ENCODE results near the gene SCRN1. TPM values are rescaled to one million over a fixed set of nuclear protein-coding genes. Genes with fewer than 3 reads are reported as not detected.

SCRN1 gene
- total RNA-seq, 1 experiment from 2014 or later, result 96.2 TPM

DNA sequence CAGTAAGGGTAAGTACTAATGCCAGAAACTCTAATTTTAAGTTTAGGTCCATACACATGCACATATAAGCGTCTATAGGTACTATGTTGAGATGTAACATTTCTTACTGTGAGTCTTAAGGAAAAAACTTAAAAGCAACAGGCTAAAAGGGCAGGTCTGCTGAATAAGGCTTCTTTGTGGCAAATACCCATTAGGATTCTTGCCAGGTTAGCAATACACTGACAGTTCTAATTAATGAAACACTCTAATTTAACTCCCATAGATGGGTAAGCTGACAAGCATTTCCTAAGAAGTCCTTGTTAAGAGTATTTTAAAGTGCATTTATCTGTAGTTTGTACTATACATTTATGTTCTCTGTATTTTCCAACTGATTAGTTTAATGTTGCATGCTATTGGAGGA lies 14.0 kb downstream of the SCRN1 start:
- Mint-ChIP-seq H3K9me3 (no peaks in the 10 kb centered on the region), H3K27me3 (ENCODE audit: low read depth) (no peaks in the 10 kb centered on the region), H3K4me3 (no peak overlapping the region), H3K4me1 (peaks cover 16% of the 10 kb centered on the region), H3K36me3 (no peaks in the 10 kb centered on the region), H3K27ac (no peak overlapping the region)
- ATAC-seq, result no peak
- no peak for DNase-seq (ENCODE audit: low spot score)
- TF ChIP-seq, protein P1, sequence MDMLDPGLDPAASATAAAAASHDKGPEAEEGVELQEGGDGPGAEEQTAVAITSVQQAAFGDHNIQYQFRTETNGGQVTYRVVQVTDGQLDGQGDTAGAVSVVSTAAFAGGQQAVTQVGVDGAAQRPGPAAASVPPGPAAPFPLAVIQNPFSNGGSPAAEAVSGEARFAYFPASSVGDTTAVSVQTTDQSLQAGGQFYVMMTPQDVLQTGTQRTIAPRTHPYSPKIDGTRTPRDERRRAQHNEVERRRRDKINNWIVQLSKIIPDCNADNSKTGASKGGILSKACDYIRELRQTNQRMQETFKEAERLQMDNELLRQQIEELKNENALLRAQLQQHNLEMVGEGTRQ (CRISPR knock-in tag; IDR thresholded peaks at IDR 0.05), result no peak
- TF ChIP-seq, protein P2, sequence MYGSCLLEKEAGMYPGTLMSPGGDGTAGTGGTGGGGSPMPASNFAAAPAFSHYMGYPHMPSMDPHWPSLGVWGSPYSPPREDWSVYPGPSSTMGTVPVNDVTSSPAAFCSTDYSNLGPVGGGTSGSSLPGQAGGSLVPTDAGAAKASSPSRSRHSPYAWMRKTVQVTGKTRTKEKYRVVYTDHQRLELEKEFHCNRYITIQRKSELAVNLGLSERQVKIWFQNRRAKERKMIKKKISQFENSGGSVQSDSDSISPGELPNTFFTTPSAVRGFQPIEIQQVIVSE (CRISPR knock-in tag; IDR thresholded peaks at IDR 0.05; ENCODE audit: borderline replicate concordance), result no peak
- TF ChIP-seq KAT7 (CRISPR knock-in tag; IDR thresholded peaks at IDR 0.05; ENCODE audit: borderline replicate concordance) (no peak), IRF2 (CRISPR knock-in tag; IDR thresholded peaks at IDR 0.05; ENCODE audit: borderline replicate concordance, low read depth) (no peak), RORB (CRISPR knock-in tag; IDR thresholded peaks at IDR 0.05) (no peak), JAZF1 (CRISPR knock-in tag; IDR thresholded peaks at IDR 0.05) (no peak), CREB1 (CRISPR knock-in tag; IDR thresholded peaks at IDR 0.05) (no peak), JUN (CRISPR knock-in tag; IDR thresholded peaks at IDR 0.05) (no peak)
- TF ChIP-seq, protein P3, sequence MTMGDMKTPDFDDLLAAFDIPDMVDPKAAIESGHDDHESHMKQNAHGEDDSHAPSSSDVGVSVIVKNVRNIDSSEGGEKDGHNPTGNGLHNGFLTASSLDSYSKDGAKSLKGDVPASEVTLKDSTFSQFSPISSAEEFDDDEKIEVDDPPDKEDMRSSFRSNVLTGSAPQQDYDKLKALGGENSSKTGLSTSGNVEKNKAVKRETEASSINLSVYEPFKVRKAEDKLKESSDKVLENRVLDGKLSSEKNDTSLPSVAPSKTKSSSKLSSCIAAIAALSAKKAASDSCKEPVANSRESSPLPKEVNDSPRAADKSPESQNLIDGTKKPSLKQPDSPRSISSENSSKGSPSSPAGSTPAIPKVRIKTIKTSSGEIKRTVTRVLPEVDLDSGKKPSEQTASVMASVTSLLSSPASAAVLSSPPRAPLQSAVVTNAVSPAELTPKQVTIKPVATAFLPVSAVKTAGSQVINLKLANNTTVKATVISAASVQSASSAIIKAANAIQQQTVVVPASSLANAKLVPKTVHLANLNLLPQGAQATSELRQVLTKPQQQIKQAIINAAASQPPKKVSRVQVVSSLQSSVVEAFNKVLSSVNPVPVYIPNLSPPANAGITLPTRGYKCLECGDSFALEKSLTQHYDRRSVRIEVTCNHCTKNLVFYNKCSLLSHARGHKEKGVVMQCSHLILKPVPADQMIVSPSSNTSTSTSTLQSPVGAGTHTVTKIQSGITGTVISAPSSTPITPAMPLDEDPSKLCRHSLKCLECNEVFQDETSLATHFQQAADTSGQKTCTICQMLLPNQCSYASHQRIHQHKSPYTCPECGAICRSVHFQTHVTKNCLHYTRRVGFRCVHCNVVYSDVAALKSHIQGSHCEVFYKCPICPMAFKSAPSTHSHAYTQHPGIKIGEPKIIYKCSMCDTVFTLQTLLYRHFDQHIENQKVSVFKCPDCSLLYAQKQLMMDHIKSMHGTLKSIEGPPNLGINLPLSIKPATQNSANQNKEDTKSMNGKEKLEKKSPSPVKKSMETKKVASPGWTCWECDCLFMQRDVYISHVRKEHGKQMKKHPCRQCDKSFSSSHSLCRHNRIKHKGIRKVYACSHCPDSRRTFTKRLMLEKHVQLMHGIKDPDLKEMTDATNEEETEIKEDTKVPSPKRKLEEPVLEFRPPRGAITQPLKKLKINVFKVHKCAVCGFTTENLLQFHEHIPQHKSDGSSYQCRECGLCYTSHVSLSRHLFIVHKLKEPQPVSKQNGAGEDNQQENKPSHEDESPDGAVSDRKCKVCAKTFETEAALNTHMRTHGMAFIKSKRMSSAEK (CRISPR knock-in tag; IDR thresholded peaks at IDR 0.05; ENCODE audit: borderline replicate concordance), result no peak
- TF ChIP-seq, protein P4, sequence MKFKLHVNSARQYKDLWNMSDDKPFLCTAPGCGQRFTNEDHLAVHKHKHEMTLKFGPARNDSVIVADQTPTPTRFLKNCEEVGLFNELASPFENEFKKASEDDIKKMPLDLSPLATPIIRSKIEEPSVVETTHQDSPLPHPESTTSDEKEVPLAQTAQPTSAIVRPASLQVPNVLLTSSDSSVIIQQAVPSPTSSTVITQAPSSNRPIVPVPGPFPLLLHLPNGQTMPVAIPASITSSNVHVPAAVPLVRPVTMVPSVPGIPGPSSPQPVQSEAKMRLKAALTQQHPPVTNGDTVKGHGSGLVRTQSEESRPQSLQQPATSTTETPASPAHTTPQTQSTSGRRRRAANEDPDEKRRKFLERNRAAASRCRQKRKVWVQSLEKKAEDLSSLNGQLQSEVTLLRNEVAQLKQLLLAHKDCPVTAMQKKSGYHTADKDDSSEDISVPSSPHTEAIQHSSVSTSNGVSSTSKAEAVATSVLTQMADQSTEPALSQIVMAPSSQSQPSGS (CRISPR knock-in tag; IDR thresholded peaks at IDR 0.05; ENCODE audit: borderline replicate concordance, low read depth), result no peak
- TF ChIP-seq, protein P5, sequence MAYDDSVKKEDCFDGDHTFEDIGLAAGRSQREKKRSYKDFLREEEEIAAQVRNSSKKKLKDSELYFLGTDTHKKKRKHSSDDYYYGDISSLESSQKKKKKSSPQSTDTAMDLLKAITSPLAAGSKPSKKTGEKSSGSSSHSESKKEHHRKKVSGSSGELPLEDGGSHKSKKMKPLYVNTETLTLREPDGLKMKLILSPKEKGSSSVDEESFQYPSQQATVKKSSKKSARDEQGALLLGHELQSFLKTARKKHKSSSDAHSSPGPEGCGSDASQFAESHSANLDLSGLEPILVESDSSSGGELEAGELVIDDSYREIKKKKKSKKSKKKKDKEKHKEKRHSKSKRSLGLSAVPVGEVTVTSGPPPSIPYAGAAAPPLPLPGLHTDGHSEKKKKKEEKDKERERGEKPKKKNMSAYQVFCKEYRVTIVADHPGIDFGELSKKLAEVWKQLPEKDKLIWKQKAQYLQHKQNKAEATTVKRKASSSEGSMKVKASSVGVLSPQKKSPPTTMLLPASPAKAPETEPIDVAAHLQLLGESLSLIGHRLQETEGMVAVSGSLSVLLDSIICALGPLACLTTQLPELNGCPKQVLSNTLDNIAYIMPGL (CRISPR knock-in tag; IDR thresholded peaks at IDR 0.05), result no peak
- POLR2A ChIA-PET, result no interaction called here
- CTCF ChIA-PET, result interaction anchor here (0.6 kb wide), 1 partner anchor 144 kb away, joined by 3 read pairs; no protein-coding TSS in a partner anchor

DNA sequence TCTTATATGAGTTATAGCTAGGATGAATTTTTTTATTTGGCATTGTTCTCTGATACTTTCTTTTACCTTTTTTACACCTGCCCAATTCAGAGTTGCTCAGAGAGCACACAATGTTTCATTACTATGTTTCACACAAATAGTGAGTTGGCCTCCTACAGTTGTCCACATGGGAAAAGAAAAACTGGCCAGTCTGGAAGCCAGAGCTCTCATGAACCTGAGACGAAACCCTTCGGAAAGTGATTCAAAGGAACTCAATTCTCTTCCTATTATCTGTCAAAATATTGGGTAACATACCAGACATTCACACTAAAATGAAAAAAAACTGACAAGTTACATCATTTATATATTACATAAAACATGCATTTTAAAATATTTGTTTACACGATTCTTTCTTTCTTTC lies 15.3 kb downstream of the SCRN1 start:
- ATAC-seq, result no peak
- no peak for DNase-seq (ENCODE audit: low spot score)
- Mint-ChIP-seq H3K27ac (no peak overlapping the region), H3K36me3 (no peaks in the 10 kb centered on the region), H3K27me3 (ENCODE audit: low read depth) (no peaks in the 10 kb centered on the region), H3K4me1 (peaks cover 27% of the 10 kb centered on the region), H3K4me3 (no peak overlapping the region), H3K9me3 (no peaks in the 10 kb centered on the region)
- ChIA-PET CTCF (no interaction called here), POLR2A (no interaction called here)
- TF ChIP-seq ZNF263 (CRISPR knock-in tag; IDR thresholded peaks at IDR 0.05; ENCODE audit: low read depth), result no peak
- no peak for TF ChIP-seq TEAD1 (CRISPR knock-in tag; IDR thresholded peaks at IDR 0.05)
- TF ChIP-seq, protein P1 (CRISPR knock-in tag; IDR thresholded peaks at IDR 0.05), result no peak
- no peak for TF ChIP-seq NFE2L1 (CRISPR knock-in tag; IDR thresholded peaks at IDR 0.05)
- no peak for TF ChIP-seq ATF1 (CRISPR knock-in tag; IDR thresholded peaks at IDR 0.05)
- TF ChIP-seq, protein P6, sequence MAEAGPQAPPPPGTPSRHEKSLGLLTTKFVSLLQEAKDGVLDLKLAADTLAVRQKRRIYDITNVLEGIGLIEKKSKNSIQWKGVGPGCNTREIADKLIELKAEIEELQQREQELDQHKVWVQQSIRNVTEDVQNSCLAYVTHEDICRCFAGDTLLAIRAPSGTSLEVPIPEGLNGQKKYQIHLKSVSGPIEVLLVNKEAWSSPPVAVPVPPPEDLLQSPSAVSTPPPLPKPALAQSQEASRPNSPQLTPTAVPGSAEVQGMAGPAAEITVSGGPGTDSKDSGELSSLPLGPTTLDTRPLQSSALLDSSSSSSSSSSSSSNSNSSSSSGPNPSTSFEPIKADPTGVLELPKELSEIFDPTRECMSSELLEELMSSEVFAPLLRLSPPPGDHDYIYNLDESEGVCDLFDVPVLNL (CRISPR knock-in tag; IDR thresholded peaks at IDR 0.05; ENCODE audit: borderline replicate concordance, low read depth), result no peak
- TF ChIP-seq, protein P7, sequence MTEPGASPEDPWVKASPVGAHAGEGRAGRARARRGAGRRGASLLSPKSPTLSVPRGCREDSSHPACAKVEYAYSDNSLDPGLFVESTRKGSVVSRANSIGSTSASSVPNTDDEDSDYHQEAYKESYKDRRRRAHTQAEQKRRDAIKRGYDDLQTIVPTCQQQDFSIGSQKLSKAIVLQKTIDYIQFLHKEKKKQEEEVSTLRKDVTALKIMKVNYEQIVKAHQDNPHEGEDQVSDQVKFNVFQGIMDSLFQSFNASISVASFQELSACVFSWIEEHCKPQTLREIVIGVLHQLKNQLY (CRISPR knock-in tag; IDR thresholded peaks at IDR 0.05), result no peak
- no peak for TF ChIP-seq ZBTB21 (CRISPR knock-in tag; IDR thresholded peaks at IDR 0.05; ENCODE audit: borderline replicate concordance)
- TF ChIP-seq TEAD4 (CRISPR knock-in tag; IDR thresholded peaks at IDR 0.05), result no peak
- no peak for TF ChIP-seq EMX1 (CRISPR knock-in tag; IDR thresholded peaks at IDR 0.05)
- TF ChIP-seq NR3C1 (CRISPR knock-in tag; conservative IDR thresholded peaks at IDR 0.05; ENCODE audit: low read depth), result no peak
- no peak for TF ChIP-seq MYBL2 (CRISPR knock-in tag; IDR thresholded peaks at IDR 0.05)
- TF ChIP-seq, protein P5 (CRISPR knock-in tag; IDR thresholded peaks at IDR 0.05), result no peak
